Mesenchymal stem cell (in vitro differentiated cells and primary cell): ENCODE data around the gene PDGFD.

Experiments
- DNase-seq: peaks from one replicate; pipeline ENCODE4 v3.0.0-alpha.2; 2013
- H2AFZ ChIP-seq: one replicate; pipeline ENCODE4 v1.6.1; 2013; ENCODE audit warnings: low read depth, mild to moderate bottlenecking, control low read depth, inconsistent platforms, low read length, moderate library complexity
- H2AK5ac ChIP-seq: 2 replicates; pipeline ENCODE4 v1.6.1; 2013; ENCODE audit warnings: low read length, moderate library complexity, mild to moderate bottlenecking, inconsistent platforms; ENCODE audit not compliant: severe bottlenecking
- H2BK120ac ChIP-seq: one replicate; pipeline ENCODE4 v1.6.1; 2013; ENCODE audit warnings: low read depth, mild to moderate bottlenecking, inconsistent platforms, low read length, moderate library complexity
- H2BK12ac ChIP-seq, 2 experiments: one replicate each; pipeline ENCODE4 v1.6.1; 2013; ENCODE audit warnings: inconsistent platforms in 2 of 2, low read length in 2 of 2, mild to moderate bottlenecking in 2 of 2, moderate library complexity in 2 of 2, control low read depth in 1 of 2
- H2BK15ac ChIP-seq: one replicate; pipeline ENCODE4 v1.6.1; 2013; ENCODE audit warnings: mild to moderate bottlenecking, low read depth, inconsistent platforms; ENCODE audit not compliant: poor library complexity, severe bottlenecking
- H2BK5ac ChIP-seq: 2 replicates; pipeline ENCODE4 v1.6.1; 2013; ENCODE audit warnings: low read depth, mild to moderate bottlenecking, low read length, control low read depth, inconsistent platforms; ENCODE audit not compliant: poor library complexity, severe bottlenecking
- H3K14ac ChIP-seq, 2 experiments: one replicate each; pipeline ENCODE4 v1.6.1; 2013; ENCODE audit warnings: inconsistent platforms in 2 of 2, low read length in 2 of 2, control low read depth in 1 of 2, mild to moderate bottlenecking in 1 of 2, moderate library complexity in 1 of 2
- H3K18ac ChIP-seq, 2 experiments: one replicate each; pipeline ENCODE4 v1.6.1; 2013; ENCODE audit warnings: inconsistent platforms in 2 of 2, low read length in 2 of 2, control low read depth in 1 of 2, low read depth in 1 of 2, mild to moderate bottlenecking in 1 of 2
- H3K23ac ChIP-seq, 2 experiments: one replicate each; pipeline ENCODE4 v1.6.1; 2013; ENCODE audit warnings: inconsistent platforms in 2 of 2, low read length in 2 of 2, mild to moderate bottlenecking in 2 of 2, moderate library complexity in 2 of 2, control low read depth in 1 of 2
- H3K27ac ChIP-seq: 2 replicates; pipeline ENCODE4 v1.5.1; 2013; ENCODE audit warnings: mild to moderate bottlenecking, moderate library complexity, low read length, control low read depth, inconsistent platforms; ENCODE audit not compliant: poor library complexity, severe bottlenecking
- H3K27me3 ChIP-seq, 2 experiments: 2 replicates each; pipeline versions ENCODE4 v1.6.1 to v1.7.0; 2013; ENCODE audit warnings: low read length in 2 of 2, mild to moderate bottlenecking in 2 of 2, moderate library complexity in 2 of 2, control low read depth in 1 of 2, inconsistent platforms in 1 of 2; ENCODE audit not compliant: control insufficient read depth in 1 of 2, insufficient read depth in 1 of 2
- H3K36me3 ChIP-seq, 2 experiments: 2 replicates each; pipeline versions ENCODE4 v1.6.1 to v1.7.0; 2013; ENCODE audit warnings: low read length in 2 of 2, control low read depth in 1 of 2, inconsistent platforms in 1 of 2, low read depth in 1 of 2, mild to moderate bottlenecking in 1 of 2; ENCODE audit not compliant: insufficient read depth in 2 of 2, control insufficient read depth in 1 of 2
- H3K4ac ChIP-seq, 2 experiments: one replicate each; pipeline ENCODE4 v1.6.1; 2013; ENCODE audit warnings: inconsistent platforms in 2 of 2, low read length in 2 of 2, mild to moderate bottlenecking in 2 of 2, moderate library complexity in 2 of 2, control low read depth in 1 of 2, low read depth in 1 of 2
- H3K4me1 ChIP-seq: 2 replicates; pipeline ENCODE4 v1.6.1; 2013; ENCODE audit warnings: low read depth, low read length, control low read depth; ENCODE audit not compliant: control insufficient read depth, insufficient read depth
- H3K4me2 ChIP-seq: 2 replicates; pipeline ENCODE4 v1.6.1; 2013; ENCODE audit warnings: low read length, mild to moderate bottlenecking, inconsistent platforms; ENCODE audit not compliant: poor library complexity, severe bottlenecking
- H3K4me3 ChIP-seq, 2 experiments: 2 replicates each; pipeline versions ENCODE4 v1.5.1 to v1.7.0; 2013; ENCODE audit warnings: low read length in 2 of 2, mild to moderate bottlenecking in 2 of 2, control low read depth in 1 of 2, low read depth in 1 of 2; ENCODE audit not compliant: insufficient read depth in 1 of 2
- H3K79me1 ChIP-seq: replicated peaks from 2 replicates; pipeline ENCODE4 v1.6.1; 2013; ENCODE audit warnings: mild to moderate bottlenecking, control low read depth, low read length, inconsistent platforms; ENCODE audit not compliant: poor library complexity, severe bottlenecking
- H3K9ac ChIP-seq: 2 replicates; pipeline ENCODE4 v1.7.0; 2013; ENCODE audit warnings: mild to moderate bottlenecking, low read length, moderate library complexity
- H3K9me3 ChIP-seq: 2 replicates; pipeline ENCODE4 v1.7.0; 2013; ENCODE audit warnings: mild to moderate bottlenecking, low read length; ENCODE audit not compliant: control insufficient read depth
- H4K8ac ChIP-seq: one replicate; pipeline ENCODE4 v1.6.1; 2013; ENCODE audit warnings: inconsistent platforms, mild to moderate bottlenecking, low read length, moderate library complexity
- H4K91ac ChIP-seq: one replicate; pipeline ENCODE4 v1.6.1; 2013; ENCODE audit warnings: mild to moderate bottlenecking, low read length, inconsistent platforms
- WGBS: methylation state at CpG from one replicate; pipeline ENCODE4 v1.1.7; 2013; ENCODE audit warnings: mixed read lengths; 5-methylcytosine and 5-hydroxymethylcytosine counted together

The PDGFD gene

GRCh38 chr11:103939694-103940093 lies 224.3 kb downstream of the PDGFD start:
- no peak overlapping the region for H4K91ac ChIP-seq
- H3K9ac ChIP-seq = no peak overlapping the region
- H3K4me2 ChIP-seq = no peak overlapping the region
- no peak overlapping the region for H4K8ac ChIP-seq
- no peaks in the 10 kb centered on the region for H3K9me3 ChIP-seq
- no peak overlapping the region for H2BK5ac ChIP-seq
- H3K23ac ChIP-seq = no peak overlapping the region
- no peak overlapping the region for H2AFZ ChIP-seq
- DNase-seq = no peak
- H3K4me1 ChIP-seq = no peaks in the 10 kb centered on the region
- no peaks in the 10 kb centered on the region for H3K27me3 ChIP-seq
- H3K4me3 ChIP-seq = no peak overlapping the region
- no peak overlapping the region for H2BK15ac ChIP-seq
- H3K27ac ChIP-seq = no peak overlapping the region
- H3K18ac ChIP-seq = no peak overlapping the region
- no peak overlapping the region for H3K14ac ChIP-seq
- no peak overlapping the region for H2AK5ac ChIP-seq
- H2BK12ac ChIP-seq = no peak overlapping the region
- 94% methylated on average over 1 of the region's 3 CpGs for WGBS
- no peak overlapping the region for H3K4ac ChIP-seq
- no peaks in the 10 kb centered on the region for H3K36me3 ChIP-seq
- H3K79me1 ChIP-seq = no peaks in the 10 kb centered on the region
- H2BK120ac ChIP-seq = no peak overlapping the region

GRCh38 chr11:103936059-103936458 lies 227.9 kb downstream of the PDGFD start:
- DNase-seq = no peak
- no peak overlapping the region for H3K9ac ChIP-seq

GRCh38 chr11:103935219-103935618 lies 228.7 kb downstream of the PDGFD start:
- Histone ChIP-seq H4K8ac (no peak overlapping the region), H3K4me3 (no peak overlapping the region), H2AFZ (no peak overlapping the region), H4K91ac (no peak overlapping the region), H3K4me1 (no peaks in the 10 kb centered on the region), H2BK120ac (no peak overlapping the region), H3K9me3 (no peaks in the 10 kb centered on the region), H3K27me3 (no peaks in the 10 kb centered on the region), H3K14ac (no peak overlapping the region), H2BK12ac (no peak overlapping the region), H3K36me3 (no peaks in the 10 kb centered on the region), H3K9ac (no peak overlapping the region), H3K79me1 (no peaks in the 10 kb centered on the region), H2AK5ac (no peak overlapping the region), H2BK15ac (no peak overlapping the region), H3K4me2 (no peak overlapping the region), H2BK5ac (no peak overlapping the region), H3K18ac (no peak overlapping the region), H3K4ac (no peak overlapping the region), H3K23ac (no peak overlapping the region), H3K27ac (no peak overlapping the region)
- WGBS = 79% methylated on average over 2 of the region's 2 CpGs
- DNase-seq = no peak

More at GRCh38 chr11:103936059-103936458, 227.9 kb downstream of the PDGFD start:
- H3K36me3 ChIP-seq = no peaks in the 10 kb centered on the region
- H3K14ac ChIP-seq = no peak overlapping the region
- no peaks in the 10 kb centered on the region for H3K79me1 ChIP-seq
- H3K23ac ChIP-seq = no peak overlapping the region
- no peak overlapping the region for H3K4me3 ChIP-seq
- H2BK120ac ChIP-seq = no peak overlapping the region
- WGBS = 38% methylated on average over 1 of the region's 1 CpG
- no peak overlapping the region for H2BK12ac ChIP-seq
- H3K4me1 ChIP-seq = no peaks in the 10 kb centered on the region
- H3K4me2 ChIP-seq = no peak overlapping the region
- H4K8ac ChIP-seq = no peak overlapping the region
- H3K27me3 ChIP-seq = no peaks in the 10 kb centered on the region
- no peak overlapping the region for H3K27ac ChIP-seq
- no peaks in the 10 kb centered on the region for H3K9me3 ChIP-seq
- H3K18ac ChIP-seq = no peak overlapping the region
- no peak overlapping the region for H2AFZ ChIP-seq
- H4K91ac ChIP-seq = no peak overlapping the region
- no peak overlapping the region for H2BK5ac ChIP-seq
- H3K4ac ChIP-seq = no peak overlapping the region
- no peak overlapping the region for H2BK15ac ChIP-seq
- no peak overlapping the region for H2AK5ac ChIP-seq

DNA sequence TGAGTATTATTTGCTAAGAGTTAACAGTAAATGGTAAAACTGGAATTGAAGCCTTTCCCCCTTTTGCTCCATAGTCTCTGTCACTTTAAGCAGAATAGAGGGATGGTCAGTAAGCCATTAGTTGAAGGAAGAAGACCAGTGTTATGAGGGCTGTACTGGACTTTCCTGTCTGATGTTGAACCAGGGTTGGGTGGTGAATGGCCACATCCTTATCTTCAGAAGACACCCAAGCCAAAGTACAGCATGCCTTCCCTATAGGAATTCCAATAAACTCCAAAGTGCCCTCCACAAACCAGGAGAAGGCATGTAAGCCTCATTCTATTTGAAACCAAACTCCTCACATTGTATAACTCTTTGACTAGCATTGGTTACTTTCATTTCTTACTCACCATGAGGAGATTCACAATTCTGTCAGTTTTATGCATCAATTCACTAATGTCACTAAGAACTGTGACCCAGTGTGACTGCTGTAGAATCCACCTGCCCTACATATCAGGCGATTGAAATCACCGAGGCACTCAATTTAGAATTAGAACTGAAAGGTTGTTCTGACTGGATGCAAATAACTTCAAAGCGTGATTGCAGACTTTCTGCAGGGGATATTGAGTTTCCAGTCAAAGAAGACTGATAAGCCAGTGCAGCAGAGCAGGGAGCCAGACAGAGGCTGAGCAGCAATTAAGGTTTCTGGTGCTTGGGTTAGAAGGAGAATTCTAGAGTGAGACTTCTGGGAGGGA lies 234.6 kb downstream of the PDGFD start:
- no peaks in the 10 kb centered on the region for H3K9me3 ChIP-seq
- H3K4me1 ChIP-seq = no peaks in the 10 kb centered on the region
- no peak for DNase-seq
- H3K23ac ChIP-seq = no peak overlapping the region
- 91% methylated on average over 3 of the region's 3 CpGs for WGBS
- H2BK120ac ChIP-seq = no peak overlapping the region
- H2BK5ac ChIP-seq = no peak overlapping the region
- H3K9ac ChIP-seq = no peak overlapping the region
- H2BK15ac ChIP-seq = no peak overlapping the region
- H4K8ac ChIP-seq = no peak overlapping the region
- H2BK12ac ChIP-seq = no peak overlapping the region
- no peak overlapping the region for H3K14ac ChIP-seq
- no peak overlapping the region for H3K18ac ChIP-seq
- no peaks in the 10 kb centered on the region for H3K36me3 ChIP-seq
- no peak overlapping the region for H3K27ac ChIP-seq
- no peak overlapping the region for H2AK5ac ChIP-seq
- H3K4ac ChIP-seq = no peak overlapping the region
- H3K4me3 ChIP-seq = no peak overlapping the region
- no peak overlapping the region for H4K91ac ChIP-seq
- no peak overlapping the region for H3K4me2 ChIP-seq
- H3K79me1 ChIP-seq = no peaks in the 10 kb centered on the region
- no peak overlapping the region for H2AFZ ChIP-seq
- H3K27me3 ChIP-seq = no peaks in the 10 kb centered on the region
